ENCODE data around the gene B3GNT2.
"Not testable (repeated sequence)": the region's sequence is repeated elsewhere in the genome, so short reads cannot be mapped to it uniquely, and the experiment has no call there.

The B3GNT2 gene

GRCh38 chr2:62238236-62238635 is 42.3 kb downstream of the B3GNT2 start:
- no peak for DNase-seq

DNA sequence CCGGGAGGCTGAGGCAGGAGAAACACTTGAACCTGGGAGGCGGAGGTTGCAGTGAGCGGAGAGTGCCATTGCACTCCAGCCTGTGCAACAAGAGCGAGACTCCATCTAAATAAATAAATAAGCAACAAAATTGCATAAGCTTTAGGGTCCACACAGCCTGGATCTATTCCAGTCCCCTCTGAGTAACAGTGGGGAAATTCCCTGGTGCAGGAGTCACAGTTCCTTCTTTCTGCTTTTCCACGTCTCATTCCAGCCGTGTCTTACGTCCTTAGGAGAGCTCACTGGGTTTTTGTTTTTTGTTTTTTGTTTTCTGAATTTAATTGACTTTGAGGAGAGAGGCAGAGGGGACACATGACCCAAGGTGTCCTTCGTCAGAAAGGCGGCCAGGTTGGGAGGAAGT is 44.6 kb downstream of the B3GNT2 start:
- no peak for DNase-seq

DNA sequence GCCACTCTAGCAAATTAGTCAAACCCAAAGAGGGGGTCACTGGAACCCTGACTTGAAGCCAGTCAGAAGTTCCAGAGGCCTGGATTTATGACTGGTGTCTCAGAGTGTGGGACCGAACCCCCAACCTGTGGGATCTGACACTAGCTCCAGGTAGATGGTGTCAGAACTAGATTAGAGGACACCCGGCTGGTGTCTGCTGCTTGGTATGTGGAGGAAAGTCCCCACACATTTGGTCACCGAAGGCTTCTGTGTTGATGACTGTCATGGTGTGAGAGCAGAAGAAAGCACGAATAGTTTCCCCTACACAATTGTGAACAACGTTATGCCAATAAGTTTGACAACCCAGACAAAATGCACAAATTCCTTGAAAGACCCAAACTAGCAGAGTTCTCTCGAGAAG is 48.1 kb downstream of the B3GNT2 start:
- DNase-seq: no peak

DNA sequence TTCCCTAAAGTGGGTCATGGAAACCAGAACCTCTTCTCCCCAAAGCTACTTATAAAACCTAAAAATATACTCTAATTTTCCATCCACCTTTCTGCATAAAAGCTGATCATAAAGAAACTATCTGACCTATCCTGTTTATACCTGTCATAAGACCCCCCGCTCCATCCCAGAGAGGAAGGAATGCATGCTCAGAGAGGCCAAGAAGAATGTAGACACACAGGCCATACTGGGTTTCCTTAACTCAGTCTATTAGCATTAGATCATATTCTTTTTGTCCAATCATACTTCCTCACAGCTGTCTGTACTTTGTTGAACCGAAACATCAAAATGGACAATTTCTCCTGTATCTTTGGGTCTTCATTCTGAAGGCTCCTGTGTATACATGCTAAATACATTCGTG is 52.3 kb downstream of the B3GNT2 start:
- DNase-seq: no peak

DNA sequence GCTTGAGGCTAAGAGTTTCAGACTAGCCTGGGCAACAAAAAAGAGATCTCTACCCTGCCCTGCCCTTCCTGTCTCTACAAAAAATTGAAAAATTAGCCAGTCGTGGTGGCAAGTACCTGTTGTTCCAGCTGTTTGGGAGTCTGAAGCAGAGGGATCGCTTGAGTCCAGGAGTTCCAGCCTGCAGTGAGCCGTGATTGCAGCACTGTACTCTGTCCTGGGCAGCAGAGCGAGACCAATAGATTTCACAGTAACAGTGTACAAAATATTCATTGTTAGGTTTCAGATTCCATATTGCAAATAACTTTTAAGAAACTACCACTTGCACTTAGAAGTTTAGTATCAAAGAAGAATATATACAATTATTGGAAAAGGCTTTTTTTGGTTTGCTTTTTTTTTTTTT is 54.3 kb downstream of the B3GNT2 start:
- DNase-seq: no peak

GRCh38 chr2:62254424-62255266 is 58.7 kb downstream of the B3GNT2 start:
- no peak for DNase-seq

DNA sequence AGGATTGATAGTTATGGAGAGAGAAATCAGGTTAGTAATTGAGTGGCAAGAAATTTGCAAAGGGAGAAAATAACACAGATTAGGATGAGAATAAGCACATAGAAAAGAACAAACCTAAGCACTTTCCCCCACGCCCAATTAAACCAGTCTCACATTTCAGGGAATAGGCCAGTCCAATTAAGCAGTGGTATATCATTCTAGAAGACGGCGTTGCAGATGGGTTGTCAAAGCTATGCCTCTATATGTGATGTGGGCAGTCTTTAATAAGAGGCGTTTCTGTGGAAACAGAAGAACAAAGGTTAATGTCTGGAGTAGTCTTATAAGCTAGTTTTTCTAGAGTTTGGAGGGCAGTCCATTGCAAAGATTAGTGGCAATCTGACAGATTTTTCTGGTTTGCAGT is 61.6 kb downstream of the B3GNT2 start:
- no peak for DNase-seq

DNA sequence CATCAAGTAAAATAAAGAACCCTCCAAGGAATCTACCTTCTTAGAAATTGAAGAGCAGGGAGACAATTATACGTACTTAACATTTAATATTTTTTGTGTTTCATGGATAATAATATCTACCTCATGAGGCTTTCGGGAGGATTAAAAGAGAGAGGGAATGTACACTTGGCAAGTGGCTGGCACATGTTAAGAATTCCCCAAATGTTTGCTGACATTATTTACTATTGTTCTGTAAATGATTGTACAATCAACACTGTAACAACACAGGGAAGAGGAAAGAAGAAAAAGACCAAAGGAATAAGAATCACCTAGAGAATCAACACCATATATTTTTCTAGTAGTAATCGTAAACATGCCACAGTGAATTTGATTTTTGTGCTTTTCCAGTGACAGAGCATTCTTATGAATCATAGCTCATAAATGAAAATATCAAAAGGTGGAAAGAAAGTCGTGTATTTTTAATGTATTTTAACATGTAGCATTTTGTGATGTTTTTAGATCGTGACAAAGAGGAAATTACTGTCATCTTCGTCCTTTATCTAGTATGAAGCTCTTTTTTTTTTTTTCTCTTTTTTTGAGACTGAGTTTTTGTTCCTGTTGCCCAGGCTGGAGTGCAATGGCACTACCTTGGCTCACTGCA is 67.3 kb downstream of the B3GNT2 start:
- DNase-seq: peak; percentile 18

GRCh38 chr2:62264186-62264585 is 68.3 kb downstream of the B3GNT2 start:
- DNase-seq: no peak

DNA sequence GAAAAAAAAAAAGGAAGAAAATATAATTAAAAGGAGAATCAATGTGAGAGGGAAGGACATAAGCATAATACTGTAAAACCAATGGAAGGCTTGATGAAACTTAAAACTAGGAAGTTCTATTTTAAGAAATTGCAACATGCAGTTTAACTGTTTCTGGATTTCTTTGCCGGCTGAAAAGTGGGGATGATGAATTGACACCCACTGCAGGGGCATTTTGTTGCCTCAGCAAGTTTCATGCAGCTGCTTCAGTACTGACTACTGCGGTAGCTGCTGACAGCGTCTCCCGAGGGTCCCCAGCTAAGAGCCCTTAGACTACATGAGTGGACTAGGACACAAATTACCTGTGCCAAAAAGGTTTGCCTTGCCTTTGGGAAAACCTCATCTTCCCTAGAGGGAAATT is 69.2 kb downstream of the B3GNT2 start:
- no peak for DNase-seq

DNA sequence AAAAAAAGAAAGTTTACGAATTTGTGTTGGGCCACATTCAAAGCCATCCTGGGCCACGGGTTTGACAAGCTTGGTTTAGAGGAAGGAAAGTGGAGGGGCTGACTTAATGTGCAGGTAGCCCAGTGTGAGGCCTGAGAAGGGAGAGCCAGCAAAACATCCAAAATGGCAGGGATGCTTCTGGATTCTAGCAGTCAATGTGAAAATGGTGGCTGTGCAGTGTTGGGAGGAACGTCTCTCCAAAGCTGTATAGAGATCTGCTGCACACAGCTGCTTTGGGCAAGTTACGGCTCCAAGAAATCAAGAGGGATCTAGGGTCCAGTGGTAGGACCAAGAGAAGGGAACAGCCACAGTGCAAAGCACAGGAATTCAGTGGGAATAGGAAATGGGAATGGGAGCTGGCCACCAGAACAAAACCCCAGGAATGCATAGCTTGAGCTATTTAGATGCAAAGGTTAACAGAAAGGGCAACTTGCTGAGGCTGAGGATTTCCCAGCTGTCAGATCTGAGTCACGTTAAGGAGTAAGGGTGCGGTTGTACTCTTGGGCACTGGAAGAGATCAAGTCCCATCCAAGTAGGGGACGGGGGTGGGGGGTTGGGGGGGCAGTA is 70.6 kb downstream of the B3GNT2 start:
- DNase-seq: peak; percentile 76

- DNase-seq: no peak
Observed at GRCh38 chr2:62267696-62268095, 71.8 kb downstream of the B3GNT2 start.

DNA sequence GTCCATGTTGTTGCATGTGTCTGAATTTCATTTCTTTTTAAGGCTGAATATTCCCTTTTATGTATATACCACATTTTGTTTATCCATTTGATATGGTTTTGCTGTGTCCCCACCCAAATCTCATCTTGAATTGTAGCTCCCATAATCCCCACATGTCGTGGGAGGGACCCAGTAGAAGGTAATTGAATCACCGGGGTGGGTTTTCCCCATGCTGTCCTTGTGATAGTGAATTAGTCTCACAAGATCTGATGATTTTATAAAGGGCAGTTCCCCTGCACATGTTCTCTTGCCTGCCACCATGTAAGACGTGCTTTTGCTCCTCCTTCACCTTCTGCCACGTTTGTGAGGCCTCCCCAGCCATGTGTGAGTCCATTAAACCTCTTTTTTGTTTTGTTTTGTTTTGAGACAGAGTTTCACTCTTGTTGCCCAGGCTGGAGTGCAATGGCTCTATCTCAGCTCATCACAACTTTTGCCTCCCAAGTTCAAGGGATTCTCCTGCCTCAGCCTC is 72.8 kb downstream of the B3GNT2 start:
- not testable (repeated sequence) for DNase-seq

GRCh38 chr2:62270728-62271127 is 74.8 kb downstream of the B3GNT2 start:
- DNase-seq: peak; percentile 11
